ENCODE data around the gene HECW1.

Gene HECW1

GRCh38 chr7:43242628-43243255, 130.3 kb downstream of the HECW1 start:
- no peak for DNase-seq (ENCODE audit: low read depth)
- no peak overlapping the region for H3K4me3 ChIP-seq (ENCODE audit: low read depth, low read length)

- no peak overlapping the region for H3K4me3 ChIP-seq (ENCODE audit: low read depth, low read length)
- DNase-seq (ENCODE audit: low read depth): no peak
These were observed 131.8 kb downstream of the HECW1 start for GRCh38 chr7:43244232-43244631.

- no peak for DNase-seq (ENCODE audit: low read depth)
- H3K4me3 ChIP-seq (ENCODE audit: low read depth, low read length): no peak overlapping the region
These were observed 132.3 kb downstream of the HECW1 start for GRCh38 chr7:43244784-43245183.

GRCh38 chr7:43247757-43248156, 135.3 kb downstream of the HECW1 start:
- H3K4me3 ChIP-seq (ENCODE audit: low read depth, low read length): no peak overlapping the region
- DNase-seq (ENCODE audit: low read depth): no peak

GRCh38 chr7:43248553-43248952, 136.1 kb downstream of the HECW1 start:
- H3K4me3 ChIP-seq (ENCODE audit: low read depth, low read length): no peak overlapping the region

GRCh38 chr7:43248961-43249822, 136.7 kb downstream of the HECW1 start:
- no peak overlapping the region for H3K4me3 ChIP-seq (ENCODE audit: low read depth, low read length)
- no peak for DNase-seq (ENCODE audit: low read depth)

More at GRCh38 chr7:43248553-43248952, 136.1 kb downstream of the HECW1 start:
- no peak for DNase-seq (ENCODE audit: low read depth)

- DNase-seq (ENCODE audit: low read depth): no peak
- H3K4me3 ChIP-seq (ENCODE audit: low read depth, low read length): no peak overlapping the region
These were observed 137.3 kb downstream of the HECW1 start for GRCh38 chr7:43249823-43250145.

GRCh38 chr7:43260980-43261878, 148.8 kb downstream of the HECW1 start:
- DNase-seq (ENCODE audit: low read depth): peak; percentile 53
- no peak overlapping the region for H3K4me3 ChIP-seq (ENCODE audit: low read depth, low read length)

- no peak overlapping the region for H3K4me3 ChIP-seq (ENCODE audit: low read depth, low read length)
- DNase-seq (ENCODE audit: low read depth): no peak
These were observed 152.7 kb downstream of the HECW1 start for GRCh38 chr7:43265139-43265538.

- no peak for DNase-seq (ENCODE audit: low read depth)
- H3K4me3 ChIP-seq (ENCODE audit: low read depth, low read length): no peak overlapping the region
These were observed 161.7 kb downstream of the HECW1 start for GRCh38 chr7:43273939-43274719.

- no peak for DNase-seq (ENCODE audit: low read depth)
- no peak overlapping the region for H3K4me3 ChIP-seq (ENCODE audit: low read depth, low read length)
These were observed 162.3 kb downstream of the HECW1 start for GRCh38 chr7:43274752-43275151.

- no peak overlapping the region for H3K4me3 ChIP-seq (ENCODE audit: low read depth, low read length)
- DNase-seq (ENCODE audit: low read depth): no peak
These were observed 164.1 kb downstream of the HECW1 start for GRCh38 chr7:43276547-43276946.

- no peak overlapping the region for H3K4me3 ChIP-seq (ENCODE audit: low read depth, low read length)
- DNase-seq (ENCODE audit: low read depth): no peak
These were observed 165.7 kb downstream of the HECW1 start for GRCh38 chr7:43278088-43278644.

GRCh38 chr7:43281268-43281667, 168.8 kb downstream of the HECW1 start:
- DNase-seq (ENCODE audit: low read depth): no peak
- H3K4me3 ChIP-seq (ENCODE audit: low read depth, low read length): no peak overlapping the region

GRCh38 chr7:43283706-43284105, 171.3 kb downstream of the HECW1 start:
- DNase-seq (ENCODE audit: low read depth): no peak
- H3K4me3 ChIP-seq (ENCODE audit: low read depth, low read length): no peak overlapping the region

GRCh38 chr7:43289826-43290225, 177.4 kb downstream of the HECW1 start:
- no peak for DNase-seq (ENCODE audit: low read depth)
- no peak overlapping the region for H3K4me3 ChIP-seq (ENCODE audit: low read depth, low read length)

- H3K4me3 ChIP-seq (ENCODE audit: low read depth, low read length): no peak overlapping the region
- DNase-seq (ENCODE audit: low read depth): no peak
These were observed 178.5 kb downstream of the HECW1 start for GRCh38 chr7:43290978-43291377.

- no peak overlapping the region for H3K4me3 ChIP-seq (ENCODE audit: low read depth, low read length)
- DNase-seq (ENCODE audit: low read depth): no peak
These were observed 179.3 kb downstream of the HECW1 start for GRCh38 chr7:43291789-43292188.

- DNase-seq (ENCODE audit: low read depth): no peak
- H3K4me3 ChIP-seq (ENCODE audit: low read depth, low read length): no peak overlapping the region
These were observed 179.9 kb downstream of the HECW1 start for GRCh38 chr7:43292384-43292783.

Data from skeletal muscle cell (primary cell).